Measurements from ENCODE around the gene SALL4. TPM values are rescaled to one million over a fixed set of nuclear protein-coding genes. Genes with fewer than 3 reads are reported as not detected.
"Not testable (repeated sequence)": the region's sequence is repeated elsewhere in the genome, so short reads cannot be mapped to it uniquely, and the experiment has no call there.

The SALL4 gene
- total and polyA plus RNA-seq, 2 donors, result 0.09 to 0.21 TPM

- no peaks in the 10 kb centered on the region for H3K4me1 ChIP-seq (ENCODE audit: control insufficient read depth in 2 of 2, insufficient read depth in 2 of 2, low read length in 2 of 2)
- no peak overlapping the region for H3K27ac ChIP-seq (ENCODE audit: low read depth in 1 of 2, low read length in 1 of 2)
- no peak for DNase-seq (ENCODE audit: low read depth in 6 of 9, low spot score in 9 of 9)
- H3K27me3 ChIP-seq (ENCODE audit: control insufficient read depth in 2 of 2, insufficient read depth in 1 of 2, low read length in 1 of 2), result no peaks in the 10 kb centered on the region
- no peaks in the 10 kb centered on the region for H3K9me3 ChIP-seq (ENCODE audit: control insufficient read depth in 2 of 2, insufficient read depth in 1 of 2, low read length in 1 of 2)
- 92% methylated on average over 19 of the region's 19 CpGs for WGBS
- no peak overlapping the region for H3K4me3 ChIP-seq (ENCODE audit: low read length in 2 of 2)
- H3K36me3 ChIP-seq (ENCODE audit: control insufficient read depth in 2 of 2, insufficient read depth in 2 of 2, low read length in 1 of 2), result no peaks in the 10 kb centered on the region
These were observed 52.1 kb downstream of the SALL4 start for GRCh38 chr20:51750037-51750769.

GRCh38 chr20:51749674-51750036 lies 52.7 kb downstream of the SALL4 start:
- H3K4me1 ChIP-seq (ENCODE audit: control insufficient read depth in 2 of 2, insufficient read depth in 2 of 2, low read length in 2 of 2), result no peaks in the 10 kb centered on the region

GRCh38 chr20:51747182-51747911 lies 55.0 kb downstream of the SALL4 start:
- no peak overlapping the region for H3K4me3 ChIP-seq (ENCODE audit: low read length in 2 of 2)
- no peaks in the 10 kb centered on the region for H3K36me3 ChIP-seq (ENCODE audit: control insufficient read depth in 2 of 2, insufficient read depth in 2 of 2, low read length in 1 of 2)
- H3K27me3 ChIP-seq (ENCODE audit: control insufficient read depth in 2 of 2, insufficient read depth in 1 of 2, low read length in 1 of 2), result no peaks in the 10 kb centered on the region
- no peak overlapping the region for H3K27ac ChIP-seq (ENCODE audit: low read depth in 1 of 2, low read length in 1 of 2)
- no peaks in the 10 kb centered on the region for H3K9me3 ChIP-seq (ENCODE audit: control insufficient read depth in 2 of 2, insufficient read depth in 1 of 2, low read length in 1 of 2)
- H3K4me1 ChIP-seq (ENCODE audit: control insufficient read depth in 2 of 2, insufficient read depth in 2 of 2, low read length in 2 of 2), result no peaks in the 10 kb centered on the region
- 95% methylated on average over 7 of the region's 7 CpGs for WGBS
- no peak for DNase-seq (ENCODE audit: low read depth in 6 of 9, low spot score in 9 of 9)

More at GRCh38 chr20:51749674-51750036, 52.7 kb downstream of the SALL4 start:
- Histone ChIP-seq H3K4me3 (ENCODE audit: low read length in 2 of 2) (no peak overlapping the region), H3K9me3 (ENCODE audit: control insufficient read depth in 2 of 2, insufficient read depth in 1 of 2, low read length in 1 of 2) (no peaks in the 10 kb centered on the region), H3K36me3 (ENCODE audit: control insufficient read depth in 2 of 2, insufficient read depth in 2 of 2, low read length in 1 of 2) (no peaks in the 10 kb centered on the region), H3K27me3 (ENCODE audit: control insufficient read depth in 2 of 2, insufficient read depth in 1 of 2, low read length in 1 of 2) (no peaks in the 10 kb centered on the region), H3K27ac (ENCODE audit: low read depth in 1 of 2, low read length in 1 of 2) (no peak overlapping the region)
- no peak for DNase-seq (ENCODE audit: low read depth in 6 of 9, low spot score in 9 of 9)
- 79% methylated on average over 1 of the region's 1 CpG for WGBS

GRCh38 chr20:51745804-51746203 lies 56.5 kb downstream of the SALL4 start:
- Histone ChIP-seq H3K9me3 (ENCODE audit: control insufficient read depth in 2 of 2, insufficient read depth in 1 of 2, low read length in 1 of 2) (no peaks in the 10 kb centered on the region), H3K4me3 (ENCODE audit: low read length in 2 of 2) (no peak overlapping the region), H3K27me3 (ENCODE audit: control insufficient read depth in 2 of 2, insufficient read depth in 1 of 2, low read length in 1 of 2) (no peaks in the 10 kb centered on the region), H3K27ac (ENCODE audit: low read depth in 1 of 2, low read length in 1 of 2) (no peak overlapping the region), H3K36me3 (ENCODE audit: control insufficient read depth in 2 of 2, insufficient read depth in 2 of 2, low read length in 1 of 2) (no peaks in the 10 kb centered on the region), H3K4me1 (ENCODE audit: control insufficient read depth in 2 of 2, insufficient read depth in 2 of 2, low read length in 2 of 2) (no peaks in the 10 kb centered on the region)
- no peak for DNase-seq (ENCODE audit: low read depth in 6 of 9, low spot score in 9 of 9)
- WGBS, result 92% methylated on average over 3 of the region's 3 CpGs

GRCh38 chr20:51740838-51741237 lies 61.5 kb downstream of the SALL4 start:
- Histone ChIP-seq H3K4me3 (ENCODE audit: low read length in 2 of 2) (no peak overlapping the region), H3K36me3 (ENCODE audit: control insufficient read depth in 2 of 2, insufficient read depth in 2 of 2, low read length in 1 of 2) (no peaks in the 10 kb centered on the region), H3K27ac (ENCODE audit: low read depth in 1 of 2, low read length in 1 of 2) (no peak overlapping the region), H3K9me3 (ENCODE audit: control insufficient read depth in 2 of 2, insufficient read depth in 1 of 2, low read length in 1 of 2) (no peaks in the 10 kb centered on the region), H3K4me1 (ENCODE audit: control insufficient read depth in 2 of 2, insufficient read depth in 2 of 2, low read length in 2 of 2) (no peaks in the 10 kb centered on the region), H3K27me3 (ENCODE audit: control insufficient read depth in 2 of 2, insufficient read depth in 1 of 2, low read length in 1 of 2) (no peaks in the 10 kb centered on the region)
- no peak for DNase-seq (ENCODE audit: low read depth in 6 of 9, low spot score in 9 of 9)
- WGBS, result 95% methylated on average over 3 of the region's 3 CpGs

- H3K27ac ChIP-seq (ENCODE audit: low read depth in 1 of 2, low read length in 1 of 2); H3K4me1 ChIP-seq (ENCODE audit: control insufficient read depth in 2 of 2, insufficient read depth in 2 of 2, low read length in 2 of 2): not testable (repeated sequence)
- 95% methylated on average over 7 of the region's 7 CpGs for WGBS
These were observed 62.0 kb downstream of the SALL4 start for GRCh38 chr20:51740308-51740707.

GRCh38 chr20:51739722-51740249 lies 62.5 kb downstream of the SALL4 start:
- no peaks in the 10 kb centered on the region for H3K36me3 ChIP-seq (ENCODE audit: control insufficient read depth in 2 of 2, insufficient read depth in 2 of 2, low read length in 1 of 2)
- WGBS, result 95% methylated on average over 4 of the region's 4 CpGs
- H3K4me3 ChIP-seq (ENCODE audit: low read length in 2 of 2), result no peak overlapping the region
- DNase-seq (ENCODE audit: low read depth in 6 of 9, low spot score in 9 of 9), result no peak
- H3K27me3 ChIP-seq (ENCODE audit: control insufficient read depth in 2 of 2, insufficient read depth in 1 of 2, low read length in 1 of 2), result no peaks in the 10 kb centered on the region
- H3K9me3 ChIP-seq (ENCODE audit: control insufficient read depth in 2 of 2, insufficient read depth in 1 of 2, low read length in 1 of 2), result no peaks in the 10 kb centered on the region
- H3K4me1 ChIP-seq (ENCODE audit: control insufficient read depth in 2 of 2, insufficient read depth in 2 of 2, low read length in 2 of 2), result no peaks in the 10 kb centered on the region
- H3K27ac ChIP-seq (ENCODE audit: low read depth in 1 of 2, low read length in 1 of 2), result no peak overlapping the region

More at GRCh38 chr20:51740308-51740707, 62.0 kb downstream of the SALL4 start:
- not testable (repeated sequence) for H3K36me3 ChIP-seq (ENCODE audit: control insufficient read depth in 2 of 2, insufficient read depth in 2 of 2, low read length in 1 of 2); H3K27me3 ChIP-seq (ENCODE audit: control insufficient read depth in 2 of 2, insufficient read depth in 1 of 2, low read length in 1 of 2); H3K9me3 ChIP-seq (ENCODE audit: control insufficient read depth in 2 of 2, insufficient read depth in 1 of 2, low read length in 1 of 2); H3K4me3 ChIP-seq (ENCODE audit: low read length in 2 of 2); DNase-seq (ENCODE audit: low read depth in 6 of 9, low spot score in 9 of 9)

GRCh38 chr20:51738877-51739447 lies 63.4 kb downstream of the SALL4 start:
- no peaks in the 10 kb centered on the region for H3K4me1 ChIP-seq (ENCODE audit: control insufficient read depth in 2 of 2, insufficient read depth in 2 of 2, low read length in 2 of 2)
- H3K36me3 ChIP-seq (ENCODE audit: control insufficient read depth in 2 of 2, insufficient read depth in 2 of 2, low read length in 1 of 2), result no peaks in the 10 kb centered on the region
- WGBS, result 95% methylated on average over 12 of the region's 12 CpGs
- H3K27me3 ChIP-seq (ENCODE audit: control insufficient read depth in 2 of 2, insufficient read depth in 1 of 2, low read length in 1 of 2), result no peaks in the 10 kb centered on the region
- no peaks in the 10 kb centered on the region for H3K9me3 ChIP-seq (ENCODE audit: control insufficient read depth in 2 of 2, insufficient read depth in 1 of 2, low read length in 1 of 2)
- H3K4me3 ChIP-seq (ENCODE audit: low read length in 2 of 2), result no peak overlapping the region
- no peak overlapping the region for H3K27ac ChIP-seq (ENCODE audit: low read depth in 1 of 2, low read length in 1 of 2)
- DNase-seq (ENCODE audit: low read depth in 6 of 9, low spot score in 9 of 9), result no peak

- not testable (repeated sequence) for H3K27ac ChIP-seq (ENCODE audit: low read depth in 1 of 2, low read length in 1 of 2); DNase-seq (ENCODE audit: low read depth in 6 of 9, low spot score in 9 of 9); H3K4me1 ChIP-seq (ENCODE audit: control insufficient read depth in 2 of 2, insufficient read depth in 2 of 2, low read length in 2 of 2); H3K9me3 ChIP-seq (ENCODE audit: control insufficient read depth in 2 of 2, insufficient read depth in 1 of 2, low read length in 1 of 2); H3K4me3 ChIP-seq (ENCODE audit: low read length in 2 of 2); H3K36me3 ChIP-seq (ENCODE audit: control insufficient read depth in 2 of 2, insufficient read depth in 2 of 2, low read length in 1 of 2); H3K27me3 ChIP-seq (ENCODE audit: control insufficient read depth in 2 of 2, insufficient read depth in 1 of 2, low read length in 1 of 2)
- WGBS, result 97% methylated on average over 15 of the region's 15 CpGs
These were observed 64.1 kb downstream of the SALL4 start for GRCh38 chr20:51738261-51738660.

Data from thymus (tissue), 11 donors.